Mesenchymal stem cell (in vitro differentiated cells and primary cell): ENCODE measurements around the gene CEP126.

Source experiments
- DNase-seq: peaks from one replicate; pipeline ENCODE4 v3.0.0-alpha.2; 2013
- H2AFZ ChIP-seq: one replicate; pipeline ENCODE4 v1.6.1; 2013; ENCODE audit warnings: low read depth, mild to moderate bottlenecking, control low read depth, inconsistent platforms, low read length, moderate library complexity
- H2AK5ac ChIP-seq: 2 replicates; pipeline ENCODE4 v1.6.1; 2013; ENCODE audit warnings: low read length, moderate library complexity, mild to moderate bottlenecking, inconsistent platforms; ENCODE audit not compliant: severe bottlenecking
- H2BK120ac ChIP-seq: one replicate; pipeline ENCODE4 v1.6.1; 2013; ENCODE audit warnings: low read depth, mild to moderate bottlenecking, inconsistent platforms, low read length, moderate library complexity
- H2BK12ac ChIP-seq, 2 experiments: one replicate each; pipeline ENCODE4 v1.6.1; 2013; ENCODE audit warnings: inconsistent platforms in 2 of 2, low read length in 2 of 2, mild to moderate bottlenecking in 2 of 2, moderate library complexity in 2 of 2, control low read depth in 1 of 2
- H2BK15ac ChIP-seq: one replicate; pipeline ENCODE4 v1.6.1; 2013; ENCODE audit warnings: mild to moderate bottlenecking, low read depth, inconsistent platforms; ENCODE audit not compliant: poor library complexity, severe bottlenecking
- H2BK5ac ChIP-seq: 2 replicates; pipeline ENCODE4 v1.6.1; 2013; ENCODE audit warnings: low read depth, mild to moderate bottlenecking, low read length, control low read depth, inconsistent platforms; ENCODE audit not compliant: poor library complexity, severe bottlenecking
- H3K14ac ChIP-seq, 2 experiments: one replicate each; pipeline ENCODE4 v1.6.1; 2013; ENCODE audit warnings: inconsistent platforms in 2 of 2, low read length in 2 of 2, control low read depth in 1 of 2, mild to moderate bottlenecking in 1 of 2, moderate library complexity in 1 of 2
- H3K18ac ChIP-seq, 2 experiments: one replicate each; pipeline ENCODE4 v1.6.1; 2013; ENCODE audit warnings: inconsistent platforms in 2 of 2, low read length in 2 of 2, control low read depth in 1 of 2, low read depth in 1 of 2, mild to moderate bottlenecking in 1 of 2
- H3K23ac ChIP-seq, 2 experiments: one replicate each; pipeline ENCODE4 v1.6.1; 2013; ENCODE audit warnings: inconsistent platforms in 2 of 2, low read length in 2 of 2, mild to moderate bottlenecking in 2 of 2, moderate library complexity in 2 of 2, control low read depth in 1 of 2
- H3K27ac ChIP-seq: 2 replicates; pipeline ENCODE4 v1.5.1; 2013; ENCODE audit warnings: mild to moderate bottlenecking, moderate library complexity, low read length, control low read depth, inconsistent platforms; ENCODE audit not compliant: poor library complexity, severe bottlenecking
- H3K27me3 ChIP-seq, 2 experiments: 2 replicates each; pipeline versions ENCODE4 v1.6.1 to v1.7.0; 2013; ENCODE audit warnings: low read length in 2 of 2, mild to moderate bottlenecking in 2 of 2, moderate library complexity in 2 of 2, control low read depth in 1 of 2, inconsistent platforms in 1 of 2; ENCODE audit not compliant: control insufficient read depth in 1 of 2, insufficient read depth in 1 of 2
- H3K36me3 ChIP-seq, 2 experiments: 2 replicates each; pipeline versions ENCODE4 v1.6.1 to v1.7.0; 2013; ENCODE audit warnings: low read length in 2 of 2, control low read depth in 1 of 2, inconsistent platforms in 1 of 2, low read depth in 1 of 2, mild to moderate bottlenecking in 1 of 2; ENCODE audit not compliant: insufficient read depth in 2 of 2, control insufficient read depth in 1 of 2
- H3K4ac ChIP-seq, 2 experiments: one replicate each; pipeline ENCODE4 v1.6.1; 2013; ENCODE audit warnings: inconsistent platforms in 2 of 2, low read length in 2 of 2, mild to moderate bottlenecking in 2 of 2, moderate library complexity in 2 of 2, control low read depth in 1 of 2, low read depth in 1 of 2
- H3K4me1 ChIP-seq: 2 replicates; pipeline ENCODE4 v1.6.1; 2013; ENCODE audit warnings: low read depth, low read length, control low read depth; ENCODE audit not compliant: control insufficient read depth, insufficient read depth
- H3K4me2 ChIP-seq: 2 replicates; pipeline ENCODE4 v1.6.1; 2013; ENCODE audit warnings: low read length, mild to moderate bottlenecking, inconsistent platforms; ENCODE audit not compliant: poor library complexity, severe bottlenecking
- H3K4me3 ChIP-seq, 2 experiments: 2 replicates each; pipeline versions ENCODE4 v1.5.1 to v1.7.0; 2013; ENCODE audit warnings: low read length in 2 of 2, mild to moderate bottlenecking in 2 of 2, control low read depth in 1 of 2, low read depth in 1 of 2; ENCODE audit not compliant: insufficient read depth in 1 of 2
- H3K79me1 ChIP-seq: replicated peaks from 2 replicates; pipeline ENCODE4 v1.6.1; 2013; ENCODE audit warnings: mild to moderate bottlenecking, control low read depth, low read length, inconsistent platforms; ENCODE audit not compliant: poor library complexity, severe bottlenecking
- H3K9ac ChIP-seq: 2 replicates; pipeline ENCODE4 v1.7.0; 2013; ENCODE audit warnings: mild to moderate bottlenecking, low read length, moderate library complexity
- H3K9me3 ChIP-seq: 2 replicates; pipeline ENCODE4 v1.7.0; 2013; ENCODE audit warnings: mild to moderate bottlenecking, low read length; ENCODE audit not compliant: control insufficient read depth
- H4K8ac ChIP-seq: one replicate; pipeline ENCODE4 v1.6.1; 2013; ENCODE audit warnings: inconsistent platforms, mild to moderate bottlenecking, low read length, moderate library complexity
- H4K91ac ChIP-seq: one replicate; pipeline ENCODE4 v1.6.1; 2013; ENCODE audit warnings: mild to moderate bottlenecking, low read length, inconsistent platforms
- WGBS: methylation state at CpG from one replicate; pipeline ENCODE4 v1.1.7; 2013; ENCODE audit warnings: mixed read lengths; 5-methylcytosine and 5-hydroxymethylcytosine counted together

Gene CEP126

DNA sequence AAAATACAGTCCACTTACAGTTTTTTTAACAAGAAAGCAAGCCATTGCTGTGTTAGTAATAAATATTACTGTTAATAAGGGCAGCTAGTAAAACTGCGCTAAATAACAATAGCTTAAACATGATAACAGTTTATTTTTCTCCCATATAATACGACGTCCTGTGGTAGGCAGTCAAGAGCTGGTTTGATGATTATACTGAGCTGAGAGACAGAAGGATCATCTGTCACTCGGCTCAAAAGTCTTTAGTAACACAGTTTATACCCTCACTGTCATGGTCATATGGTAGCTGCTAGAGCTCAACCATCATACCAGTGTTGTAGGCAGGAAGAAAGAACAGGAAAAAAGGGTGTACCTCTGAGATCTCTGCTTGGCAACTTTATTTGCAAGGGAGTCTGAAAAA, 30.6 kb downstream of the CEP126 start:
- Histone ChIP-seq H3K4me3 (no peak overlapping the region), H4K8ac (no peak overlapping the region), H2BK120ac (no peak overlapping the region), H3K4me1 (no peaks in the 10 kb centered on the region), H3K79me1 (peaks cover 3% of the 10 kb centered on the region), H2AK5ac (no peak overlapping the region), H3K27ac (no peak overlapping the region), H3K9ac (no peak overlapping the region), H3K4me2 (no peak overlapping the region), H3K9me3 (no peaks in the 10 kb centered on the region), H2BK5ac (no peak overlapping the region), H3K14ac (no peak overlapping the region), H3K18ac (no peak overlapping the region), H2BK15ac (no peak overlapping the region), H3K23ac (no peak overlapping the region), H4K91ac (no peak overlapping the region), H3K36me3 (peaks cover 3 to 32% of the 10 kb centered on the region in 2 experiments), H3K27me3 (no peaks in the 10 kb centered on the region), H2BK12ac (no peak overlapping the region), H3K4ac (no peak overlapping the region), H2AFZ (no peak overlapping the region)
- WGBS, result 90% methylated on average over 3 of the region's 4 CpGs
- no peak for DNase-seq

DNA sequence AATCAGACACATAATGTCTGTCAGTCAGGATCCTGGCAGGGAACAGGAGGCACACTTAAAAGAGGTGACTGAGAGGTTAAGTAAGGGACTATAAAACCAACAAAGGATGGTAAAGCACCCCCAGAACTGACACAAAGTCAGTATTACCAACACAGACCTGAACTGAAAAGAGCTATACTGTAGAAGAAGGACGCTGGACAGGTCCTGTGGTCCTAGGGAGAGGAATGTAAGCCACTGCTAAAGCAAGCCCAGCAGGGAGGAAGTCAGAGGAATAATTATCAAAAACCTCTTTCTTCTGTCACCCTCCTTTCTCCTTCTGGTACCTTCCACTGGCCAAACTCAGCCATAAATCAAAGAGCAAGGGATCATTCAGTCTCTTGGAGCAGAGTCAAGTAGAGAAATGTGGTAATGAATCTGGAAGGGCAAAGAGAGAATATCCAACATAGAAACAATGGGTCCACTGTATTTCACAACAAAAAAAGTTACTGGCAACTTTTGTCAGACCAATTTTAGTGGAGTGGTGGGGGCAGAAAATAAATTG, 34.9 kb downstream of the CEP126 start:
- no peak for DNase-seq
- Histone ChIP-seq H2BK15ac (no peak overlapping the region), H3K4me2 (no peak overlapping the region), H3K4me3 (no peak overlapping the region), H3K27me3 (no peaks in the 10 kb centered on the region), H2BK12ac (no peak overlapping the region), H4K91ac (no peak overlapping the region), H3K79me1 (no peaks in the 10 kb centered on the region), H2AK5ac (no peak overlapping the region), H4K8ac (no peak overlapping the region), H3K9ac (no peak overlapping the region), H2BK120ac (no peak overlapping the region), H3K18ac (no peak overlapping the region), H3K9me3 (no peaks in the 10 kb centered on the region), H2BK5ac (no peak overlapping the region), H3K36me3 (peaks cover 3 to 32% of the 10 kb centered on the region in 2 experiments), H3K14ac (no peak overlapping the region), H3K4me1 (no peaks in the 10 kb centered on the region), H3K27ac (no peak overlapping the region), H3K4ac (no peak overlapping the region), H3K23ac (no peak overlapping the region), H2AFZ (no peak overlapping the region)
- 57% methylated on average over 1 of the region's 1 CpG for WGBS

DNA sequence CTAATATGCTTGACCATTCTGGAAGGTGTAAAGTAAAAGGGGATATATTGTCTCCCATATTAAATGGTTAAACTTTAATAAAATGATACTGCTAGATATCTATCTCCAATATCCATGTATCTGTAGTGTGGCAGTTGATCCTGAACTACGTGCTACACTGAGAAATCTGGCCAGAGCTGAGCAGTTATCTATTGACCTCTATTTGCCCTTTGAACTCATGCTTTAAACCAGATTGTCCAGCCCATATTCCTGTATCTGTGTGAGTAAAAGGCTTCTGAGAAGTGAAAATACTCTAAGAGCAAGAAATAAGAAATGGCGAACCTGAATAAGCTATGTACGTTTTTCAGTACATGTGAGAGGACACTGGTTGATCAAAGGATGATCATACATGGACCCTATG, 40.5 kb downstream of the CEP126 start:
- no peak overlapping the region for H2BK12ac ChIP-seq
- no peak overlapping the region for H3K18ac ChIP-seq
- no peak overlapping the region for H3K4ac ChIP-seq
- H4K91ac ChIP-seq, result no peak overlapping the region
- H2BK120ac ChIP-seq, result no peak overlapping the region
- no peak overlapping the region for H3K4me2 ChIP-seq
- H3K9me3 ChIP-seq, result no peaks in the 10 kb centered on the region
- H2BK5ac ChIP-seq, result no peak overlapping the region
- H3K9ac ChIP-seq, result no peak overlapping the region
- no peak overlapping the region for H3K14ac ChIP-seq
- H3K4me1 ChIP-seq, result no peaks in the 10 kb centered on the region
- no peaks in the 10 kb centered on the region for H3K79me1 ChIP-seq
- no peak overlapping the region for H2BK15ac ChIP-seq
- 94% methylated on average over 3 of the region's 3 CpGs for WGBS
- no peak overlapping the region for H3K4me3 ChIP-seq
- no peak overlapping the region for H3K27ac ChIP-seq
- no peak overlapping the region for H4K8ac ChIP-seq
- H2AFZ ChIP-seq, result no peak overlapping the region
- no peaks in the 10 kb centered on the region for H3K27me3 ChIP-seq
- peaks cover 4 to 24% of the 10 kb centered on the region in 2 experiments for H3K36me3 ChIP-seq
- no peak for DNase-seq
- H3K23ac ChIP-seq, result no peak overlapping the region
- no peak overlapping the region for H2AK5ac ChIP-seq

DNA sequence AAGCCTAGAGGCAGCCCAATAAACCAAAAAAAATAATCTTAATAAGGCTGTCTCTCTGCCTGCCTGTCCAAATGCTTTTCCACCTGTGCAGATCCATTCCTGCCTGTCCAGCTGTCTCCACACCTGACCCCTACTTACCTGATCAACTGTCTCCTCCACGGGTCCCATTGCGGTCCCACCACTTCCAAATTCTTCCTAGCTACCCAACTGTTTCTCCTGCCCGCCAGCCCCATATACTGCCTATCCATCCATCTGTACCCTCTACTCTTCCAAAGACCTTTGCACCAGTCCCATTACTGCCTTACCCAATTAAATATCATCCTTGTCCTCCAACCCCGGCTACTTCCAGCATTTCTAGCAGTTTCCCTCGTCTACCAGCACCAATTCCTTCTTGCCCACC, 40.9 kb downstream of the CEP126 start:
- no peak overlapping the region for H3K4me2 ChIP-seq
- H3K9ac ChIP-seq, result no peak overlapping the region
- no peak overlapping the region for H2BK120ac ChIP-seq
- H4K8ac ChIP-seq, result no peak overlapping the region
- H2AK5ac ChIP-seq, result no peak overlapping the region
- peak overlapping the region in 1 of 2 experiments; percentile 27 for H3K14ac ChIP-seq
- no peak overlapping the region for H4K91ac ChIP-seq
- no peak overlapping the region for H3K23ac ChIP-seq
- no peaks in the 10 kb centered on the region for H3K27me3 ChIP-seq
- H3K4me1 ChIP-seq, result no peaks in the 10 kb centered on the region
- no peak overlapping the region for H2BK15ac ChIP-seq
- WGBS, result 93% methylated on average over 5 of the region's 5 CpGs
- no peak overlapping the region for H3K18ac ChIP-seq
- H3K9me3 ChIP-seq, result no peaks in the 10 kb centered on the region
- no peak overlapping the region for H3K4ac ChIP-seq
- H3K4me3 ChIP-seq, result no peak overlapping the region
- no peaks in the 10 kb centered on the region for H3K79me1 ChIP-seq
- H2BK12ac ChIP-seq, result no peak overlapping the region
- DNase-seq, result no peak
- no peak overlapping the region for H2BK5ac ChIP-seq
- H2AFZ ChIP-seq, result no peak overlapping the region
- peaks cover 4 to 24% of the 10 kb centered on the region in 2 experiments for H3K36me3 ChIP-seq
- H3K27ac ChIP-seq, result no peak overlapping the region
